Lower leg skin (tissue), 4 donors: ENCODE measurements around the gene CCDC28A. TPM values are rescaled to one million over a fixed set of nuclear protein-coding genes. Genes with fewer than 3 reads are reported as not detected.

Experiments used
- DNase-seq, 2 donors: peaks; one replicate each; pipeline ENCODE4 v3.0.0-alpha.2; 2019; ENCODE audit warnings: low spot score in 2 of 2
- H3K4me3 ChIP-seq: fragments of 200-600 bp; sonication (generic); 2 replicates; pipeline ENCODE4 v1.5.1; 2017; ENCODE audit warnings: mild to moderate bottlenecking, low read depth; ENCODE audit not compliant: poor library complexity, severe bottlenecking
- POLR2A ChIP-seq, 2 donors: fragments of 450-650 bp; IDR thresholded peaks; one replicate each; pipeline ENCODE4 v1.6.1; 2016 to 2017; ENCODE audit warnings: antibody characterized with exemption in 2 of 2, mild to moderate bottlenecking in 1 of 2, moderate library complexity in 1 of 2
- WGBS, 2 donors: methylation state at CpG; one replicate each; pipeline ENCODE4 v1.1.5; 2018; 5-methylcytosine and 5-hydroxymethylcytosine counted together
- intact Hi-C: fragments of 100-400 bp; cut with DNase I; formaldehyde crosslinking; loops from one replicate; pipeline ENCODE4 v1.15.0; 2023; ENCODE audit warnings: low total_unique reads
- total RNA-seq, 4 donors: library from RNA; depleted of rRNA; stranded (reverse); fragments of >200 nt; gene quantifications; one replicate each; pipeline ENCODE4 v1.1.0, GENCODE V29; 2016
- TF ChIP-seq, protein P1 (sequence below), 3 donors: fragments of 450-650 bp; IDR thresholded peaks; one replicate each; pipeline ENCODE4 v1.5.1; 2016; ENCODE audit warnings: antibody characterized with exemption in 3 of 3, mild to moderate bottlenecking in 3 of 3, moderate library complexity in 2 of 3

The CCDC28A gene
- total RNA-seq, 4 donors from 2014 or later: 16.5 to 23.4 (median 20.6) TPM

DNA sequence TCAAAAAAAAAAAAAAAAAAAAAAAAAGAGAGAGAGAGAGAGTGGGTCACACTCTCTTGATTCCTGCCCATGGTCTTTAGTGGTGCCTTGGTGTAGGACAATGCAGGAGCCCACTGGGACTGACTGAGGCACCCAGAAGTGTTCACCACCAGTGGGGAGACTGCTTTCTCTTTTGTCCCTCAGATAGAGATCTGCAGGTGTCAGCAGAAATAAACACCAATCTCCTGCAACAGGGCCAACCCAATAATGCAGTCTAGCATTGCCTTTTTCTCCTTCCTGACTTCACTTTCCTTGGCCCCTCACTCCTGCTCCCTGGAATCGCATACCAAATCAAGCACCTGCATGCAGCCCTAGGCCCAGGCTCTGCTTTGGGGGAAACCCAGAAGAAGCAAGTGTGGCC, 39.0 kb upstream of the CCDC28A start:
- no peak overlapping the region for H3K4me3 ChIP-seq
- 100% methylated on average over 1 of the region's 1 CpG for WGBS, 2 donors
- TF ChIP-seq POLR2A (IDR thresholded peaks at IDR 0.05): no peak
- TF ChIP-seq, protein P1, sequence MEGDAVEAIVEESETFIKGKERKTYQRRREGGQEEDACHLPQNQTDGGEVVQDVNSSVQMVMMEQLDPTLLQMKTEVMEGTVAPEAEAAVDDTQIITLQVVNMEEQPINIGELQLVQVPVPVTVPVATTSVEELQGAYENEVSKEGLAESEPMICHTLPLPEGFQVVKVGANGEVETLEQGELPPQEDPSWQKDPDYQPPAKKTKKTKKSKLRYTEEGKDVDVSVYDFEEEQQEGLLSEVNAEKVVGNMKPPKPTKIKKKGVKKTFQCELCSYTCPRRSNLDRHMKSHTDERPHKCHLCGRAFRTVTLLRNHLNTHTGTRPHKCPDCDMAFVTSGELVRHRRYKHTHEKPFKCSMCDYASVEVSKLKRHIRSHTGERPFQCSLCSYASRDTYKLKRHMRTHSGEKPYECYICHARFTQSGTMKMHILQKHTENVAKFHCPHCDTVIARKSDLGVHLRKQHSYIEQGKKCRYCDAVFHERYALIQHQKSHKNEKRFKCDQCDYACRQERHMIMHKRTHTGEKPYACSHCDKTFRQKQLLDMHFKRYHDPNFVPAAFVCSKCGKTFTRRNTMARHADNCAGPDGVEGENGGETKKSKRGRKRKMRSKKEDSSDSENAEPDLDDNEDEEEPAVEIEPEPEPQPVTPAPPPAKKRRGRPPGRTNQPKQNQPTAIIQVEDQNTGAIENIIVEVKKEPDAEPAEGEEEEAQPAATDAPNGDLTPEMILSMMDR (IDR thresholded peaks at IDR 0.05): no peak
- intact Hi-C loops: no loop called here
- DNase-seq: no peak

- no peak for TF ChIP-seq POLR2A (IDR thresholded peaks at IDR 0.05)
- TF ChIP-seq, protein P1 (IDR thresholded peaks at IDR 0.05): no peak
- WGBS, 2 donors: 87 to 92% methylated on average over 5 of the region's 5 CpGs
- DNase-seq: no peak
- intact Hi-C loops: no loop called here
- H3K4me3 ChIP-seq: no peak overlapping the region
Measured at GRCh38 chr6:138736640-138737039, 36.9 kb upstream of the CCDC28A start.

GRCh38 chr6:138752017-138752416, 21.6 kb upstream of the CCDC28A start:
- TF ChIP-seq POLR2A (IDR thresholded peaks at IDR 0.05): no peak
- TF ChIP-seq, protein P1 (IDR thresholded peaks at IDR 0.05): no peak
- intact Hi-C loops: no loop called here
- no peak for DNase-seq
- 90 to 93% methylated on average over 4 of the region's 4 CpGs for WGBS, 2 donors
- no peak overlapping the region for H3K4me3 ChIP-seq

DNA sequence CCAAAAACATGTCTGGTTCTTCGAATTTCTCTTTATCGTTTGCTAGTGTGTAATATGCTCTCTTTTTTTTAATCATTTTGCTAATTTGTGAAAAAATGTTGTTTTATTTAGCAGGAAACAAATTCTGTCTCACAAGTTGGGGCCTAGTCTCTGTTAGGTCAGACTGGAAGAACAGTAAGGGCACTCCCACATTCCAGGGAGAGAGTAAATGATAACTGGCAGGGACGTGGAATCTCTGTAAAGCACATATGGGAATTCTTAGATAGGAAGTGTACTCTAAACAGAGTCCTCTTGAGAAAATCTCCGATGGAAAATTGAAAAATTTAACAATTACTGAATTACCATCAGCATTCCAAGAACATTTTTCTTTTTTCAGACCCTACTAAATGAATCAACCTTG, 16.4 kb upstream of the CCDC28A start:
- intact Hi-C loops: no loop called here
- no peak for DNase-seq
- WGBS, 2 donors: 55 to 58% methylated on average over 4 of the region's 4 CpGs
- no peak for TF ChIP-seq POLR2A (IDR thresholded peaks at IDR 0.05)
- TF ChIP-seq, protein P1 (IDR thresholded peaks at IDR 0.05): no peak
- H3K4me3 ChIP-seq: no peak overlapping the region

GRCh38 chr6:138765896-138766655, 7.5 kb upstream of the CCDC28A start:
- intact Hi-C loops: loop anchor here (2.0 to 5.0 kb wide), 2 partner anchors 175 to 344 kb away; no protein-coding TSS in a partner anchor
- WGBS, 2 donors: 89 to 96% methylated on average over 3 of the region's 3 CpGs
- H3K4me3 ChIP-seq: no peak overlapping the region
- no peak for DNase-seq
- no peak for TF ChIP-seq POLR2A (IDR thresholded peaks at IDR 0.05)
- TF ChIP-seq, protein P1 (IDR thresholded peaks at IDR 0.05): no peak
